HG03039 (cell line): ENCODE results near the gene CA6.
"Not testable (repeated sequence)": the region's sequence is repeated elsewhere in the genome, so short reads cannot be mapped to it uniquely, and the experiment has no call there.

Experiments used
- ATAC-seq: cut with Tn5 transposase; IDR thresholded peaks from one replicate; pipeline ENCODE4 v1.9.1; 2021; ENCODE audit warnings: mild to moderate bottlenecking, moderate library complexity; ENCODE audit not compliant: unreplicated experiment

CA6 gene

GRCh38 chr1:8968902-8969301 lies 23.2 kb downstream of the CA6 start:
- ATAC-seq, result not testable (repeated sequence)

DNA sequence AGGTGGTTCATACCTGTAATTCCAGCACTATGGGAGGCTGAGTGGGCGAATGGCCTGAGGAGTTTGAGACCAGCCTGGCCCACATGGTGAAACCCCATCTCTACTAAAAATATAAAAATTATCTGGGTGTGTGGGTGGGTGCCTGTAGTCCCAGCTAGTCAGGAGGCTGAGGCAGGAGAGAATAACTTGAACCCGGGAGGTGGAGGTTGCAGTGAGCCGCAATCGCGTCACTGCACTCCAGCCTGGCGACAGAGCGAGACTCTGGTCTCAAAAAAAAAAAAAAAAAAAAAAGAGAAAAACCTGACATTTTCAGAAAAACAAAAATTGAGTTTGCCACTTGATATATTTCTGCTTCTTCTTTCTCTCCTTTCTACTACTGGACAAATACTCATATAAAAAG lies 24.3 kb downstream of the CA6 start:
- ATAC-seq, result no peak

- no peak for ATAC-seq
Measured at GRCh38 chr1:8970870-8971337, 25.2 kb downstream of the CA6 start.

- ATAC-seq, result no peak
Measured at GRCh38 chr1:8974551-8974950, 28.9 kb downstream of the CA6 start.

DNA sequence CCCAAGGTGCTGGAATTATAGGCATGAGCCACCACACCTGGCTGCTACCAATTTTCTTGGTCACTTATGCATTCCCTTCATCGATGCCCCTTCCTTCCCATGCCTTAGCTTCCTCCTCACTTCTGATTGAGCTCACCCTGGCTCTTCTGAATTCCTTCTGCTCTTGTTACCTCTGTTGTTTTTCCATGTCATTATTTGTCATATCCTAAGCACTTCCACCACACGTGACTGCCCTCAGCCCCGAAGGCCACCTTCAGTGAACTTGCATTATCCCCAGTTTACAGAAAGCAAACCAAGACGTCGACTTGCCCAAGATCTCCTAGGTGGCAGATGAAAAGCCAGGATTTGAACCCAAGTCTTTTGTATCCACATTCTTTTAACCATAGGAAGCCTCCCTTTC lies 30.7 kb downstream of the CA6 start:
- no peak for ATAC-seq

DNA sequence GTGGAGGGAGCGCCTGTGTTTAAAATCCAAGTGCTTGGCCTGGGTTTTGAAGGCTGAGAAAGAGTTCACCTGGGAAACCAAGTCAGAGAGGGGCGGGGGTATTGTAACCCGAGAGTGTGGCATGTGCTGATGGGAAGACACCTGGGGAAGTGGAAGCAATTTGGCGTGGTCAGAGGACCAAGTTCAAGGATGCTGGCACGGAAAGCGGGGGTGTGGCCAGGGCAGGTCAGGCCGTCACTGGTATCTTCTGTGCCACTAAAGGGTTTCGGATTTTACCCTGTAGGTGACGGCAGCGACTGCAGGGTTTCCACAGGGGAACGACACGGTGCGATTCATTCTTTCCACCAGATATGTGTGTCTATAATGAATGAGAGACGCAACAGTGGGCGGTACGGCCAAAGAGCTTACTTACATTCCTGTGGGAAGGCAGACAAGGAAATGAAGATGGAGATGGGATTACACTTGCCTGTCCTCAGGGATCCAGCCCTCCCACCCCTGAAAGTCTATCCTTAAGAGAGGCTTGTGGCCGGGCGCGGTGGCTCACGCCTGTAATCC lies 31.3 kb downstream of the CA6 start:
- ATAC-seq, result no peak

DNA sequence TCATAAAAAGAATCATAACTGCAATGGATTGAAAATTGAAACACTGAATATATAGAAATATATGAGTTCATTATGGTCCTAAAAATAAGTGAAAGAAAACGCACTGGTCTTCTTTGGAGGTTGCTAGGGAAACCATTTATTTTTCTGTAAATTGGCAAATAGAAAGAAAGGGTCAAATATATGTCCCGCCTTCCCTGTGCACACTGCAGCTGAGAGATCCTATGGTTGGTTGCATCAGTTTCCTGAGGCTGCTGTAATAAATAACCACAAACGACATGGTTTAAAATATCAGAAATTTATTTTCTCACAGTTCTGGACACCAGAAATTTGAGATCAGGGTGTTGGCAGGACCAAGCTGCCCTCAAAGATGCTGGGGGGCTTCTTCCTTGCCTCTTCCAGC lies 35.0 kb downstream of the CA6 start:
- no peak for ATAC-seq

- ATAC-seq, result no peak
Measured at GRCh38 chr1:8981169-8981568, 35.5 kb downstream of the CA6 start.

- ATAC-seq, result no peak
Measured at GRCh38 chr1:8984203-8984602, 38.5 kb downstream of the CA6 start.

GRCh38 chr1:8984990-8985389 lies 39.3 kb downstream of the CA6 start:
- no peak for ATAC-seq

DNA sequence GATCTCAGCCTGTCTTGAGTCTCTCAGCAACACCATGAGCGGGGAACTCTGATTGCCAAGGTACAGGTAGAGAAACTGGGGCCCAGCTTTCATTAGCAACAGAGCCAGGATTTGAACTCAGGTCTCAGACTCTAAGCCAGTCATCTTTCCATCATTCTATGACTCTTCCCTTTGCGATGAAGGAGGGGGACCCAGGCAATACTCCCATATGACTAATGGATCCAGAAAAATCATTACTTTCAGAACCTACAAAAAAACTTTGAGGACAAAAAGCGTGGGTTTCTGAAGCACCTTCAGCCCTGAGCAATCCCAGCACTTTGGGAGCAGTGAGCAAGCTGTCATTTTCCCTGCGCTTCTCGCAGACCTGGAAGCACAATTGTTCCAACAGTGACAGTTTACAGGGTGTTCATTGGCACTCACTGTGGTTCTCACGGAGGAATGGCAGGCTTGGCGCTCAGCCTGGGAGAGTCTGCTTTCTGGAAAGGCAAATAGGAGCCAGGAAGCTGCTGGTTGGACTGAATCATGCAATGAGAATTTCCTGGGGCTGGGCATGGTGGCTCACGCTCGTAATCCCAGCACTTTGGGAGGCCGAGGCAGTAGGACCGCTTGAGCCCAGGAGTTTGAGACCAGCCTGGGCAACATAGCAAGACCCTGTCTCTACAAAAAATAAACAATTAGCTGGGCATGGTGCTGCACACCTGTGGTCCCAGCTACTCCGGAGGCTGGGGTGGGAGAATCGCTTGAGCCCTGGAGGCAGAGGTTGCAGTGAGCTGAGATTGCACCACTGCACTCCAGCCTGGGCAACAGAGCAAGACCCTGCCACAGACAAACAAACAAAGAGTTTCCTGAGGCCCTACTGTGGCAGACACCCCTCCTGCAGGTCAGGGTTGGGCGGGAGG lies 40.5 kb downstream of the CA6 start:
- no peak for ATAC-seq

GRCh38 chr1:8986814-8987190 lies 41.1 kb downstream of the CA6 start:
- no peak for ATAC-seq

- no peak for ATAC-seq
Measured at GRCh38 chr1:8987881-8988617, 42.4 kb downstream of the CA6 start.

- no peak for ATAC-seq
Measured at GRCh38 chr1:8988618-8988967, 42.9 kb downstream of the CA6 start.

DNA sequence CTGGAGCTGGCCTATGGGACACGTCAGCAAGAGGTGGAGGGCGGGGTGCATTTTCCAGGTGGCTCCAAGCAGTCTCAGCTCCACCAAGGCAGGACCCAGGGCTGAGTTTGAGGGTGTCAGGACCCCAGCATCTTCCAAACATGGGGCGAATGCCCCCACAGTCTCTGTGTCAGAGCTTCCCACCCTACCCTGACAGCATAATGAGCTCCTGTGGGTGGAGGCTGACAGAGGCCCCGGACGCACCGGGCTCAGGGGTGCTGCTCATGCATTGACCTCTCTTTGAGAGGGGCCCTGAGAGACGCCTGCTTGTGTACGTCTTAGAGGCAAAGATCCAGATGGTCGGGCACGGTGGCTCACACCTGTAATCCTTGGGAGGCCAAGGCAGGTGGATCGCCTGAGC lies 43.4 kb downstream of the CA6 start:
- no peak for ATAC-seq

DNA sequence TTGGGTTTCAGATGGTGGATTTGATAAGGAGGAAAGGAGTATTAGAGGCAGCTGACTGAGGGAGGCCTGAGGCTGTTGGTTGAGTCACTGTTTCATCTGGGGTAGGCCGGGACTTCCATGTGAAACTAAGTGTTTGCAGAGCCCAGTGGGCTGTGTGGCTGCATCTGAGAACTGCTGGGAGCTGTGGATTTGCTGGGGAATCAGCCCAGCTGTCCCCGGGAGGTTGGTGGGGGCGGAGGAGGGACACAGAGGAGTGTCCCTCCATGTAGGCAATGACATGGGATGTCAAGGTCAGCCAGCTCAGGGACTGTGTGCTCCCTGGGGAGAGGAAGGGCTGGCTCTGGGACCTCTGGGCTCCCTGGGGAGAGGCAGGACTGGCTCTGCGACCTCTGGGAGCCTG lies 44.2 kb downstream of the CA6 start:
- ATAC-seq, result no peak

DNA sequence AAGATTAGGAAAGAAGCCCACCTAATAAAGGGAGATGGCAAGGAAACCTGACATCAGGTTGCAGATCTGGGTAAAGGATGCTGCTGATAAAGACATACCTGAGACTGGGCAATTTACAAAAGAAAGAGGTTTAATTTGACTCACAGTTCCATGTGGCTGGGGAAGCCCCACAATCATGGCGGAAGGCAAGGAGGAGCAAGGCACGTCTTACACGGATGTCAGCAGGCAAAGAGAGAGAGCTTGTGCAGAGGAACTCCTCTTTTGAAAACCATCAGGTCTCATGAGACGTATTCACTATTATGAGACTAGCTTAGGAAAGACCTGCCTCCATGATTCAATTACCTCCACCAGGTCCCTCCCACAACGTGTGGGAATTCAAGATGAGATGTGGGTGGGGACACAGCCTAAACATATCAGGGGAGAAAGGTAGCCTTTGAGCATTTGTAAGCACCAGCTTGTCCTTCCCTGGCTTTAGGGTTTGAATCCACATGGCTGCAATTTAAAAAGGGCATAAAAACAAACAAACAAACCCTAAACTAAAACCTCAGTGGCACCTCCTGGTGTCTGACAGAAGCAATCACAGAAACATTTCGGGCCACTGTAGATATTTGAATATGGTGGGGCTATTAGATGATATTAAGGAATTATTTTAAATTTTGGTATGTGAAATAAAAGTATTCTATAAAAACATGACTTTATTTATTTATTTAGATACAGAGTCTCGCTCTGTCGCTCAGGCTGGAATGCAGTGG lies 47.4 kb downstream of the CA6 start:
- no peak for ATAC-seq

DNA sequence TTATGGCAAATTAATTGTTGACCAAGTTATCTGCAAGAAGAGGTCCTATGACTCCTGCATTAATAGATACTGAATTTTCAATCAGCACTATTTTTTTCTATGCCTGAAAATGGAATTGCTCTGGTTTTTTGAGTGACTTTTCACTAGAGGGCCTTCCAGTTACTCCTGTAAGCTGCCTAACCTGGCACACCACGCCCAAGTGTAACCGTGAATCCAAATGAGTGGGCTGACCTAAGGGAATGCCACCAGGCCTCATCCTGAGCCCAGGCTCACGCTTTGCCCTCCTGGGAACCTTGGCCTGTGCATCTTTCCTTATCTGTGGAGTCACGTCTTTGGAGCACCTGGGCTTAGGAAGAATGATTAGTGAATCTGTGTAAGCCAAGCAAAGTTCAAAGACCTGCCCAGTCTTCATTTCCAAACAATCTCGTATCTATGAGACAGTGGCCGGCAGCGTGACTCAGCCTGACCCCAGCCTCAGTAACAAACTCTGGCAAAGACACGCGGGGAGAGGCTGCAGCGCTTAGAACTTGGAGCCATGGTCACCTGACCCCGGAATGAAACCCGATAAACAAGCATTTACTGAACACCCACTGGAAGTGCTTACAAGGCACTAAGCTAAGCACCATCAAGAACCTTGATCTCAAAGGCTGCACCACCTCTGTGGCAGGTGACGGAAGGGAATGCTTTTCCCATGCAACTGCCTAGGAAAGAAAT lies 48.5 kb downstream of the CA6 start:
- not testable (repeated sequence) for ATAC-seq

DNA sequence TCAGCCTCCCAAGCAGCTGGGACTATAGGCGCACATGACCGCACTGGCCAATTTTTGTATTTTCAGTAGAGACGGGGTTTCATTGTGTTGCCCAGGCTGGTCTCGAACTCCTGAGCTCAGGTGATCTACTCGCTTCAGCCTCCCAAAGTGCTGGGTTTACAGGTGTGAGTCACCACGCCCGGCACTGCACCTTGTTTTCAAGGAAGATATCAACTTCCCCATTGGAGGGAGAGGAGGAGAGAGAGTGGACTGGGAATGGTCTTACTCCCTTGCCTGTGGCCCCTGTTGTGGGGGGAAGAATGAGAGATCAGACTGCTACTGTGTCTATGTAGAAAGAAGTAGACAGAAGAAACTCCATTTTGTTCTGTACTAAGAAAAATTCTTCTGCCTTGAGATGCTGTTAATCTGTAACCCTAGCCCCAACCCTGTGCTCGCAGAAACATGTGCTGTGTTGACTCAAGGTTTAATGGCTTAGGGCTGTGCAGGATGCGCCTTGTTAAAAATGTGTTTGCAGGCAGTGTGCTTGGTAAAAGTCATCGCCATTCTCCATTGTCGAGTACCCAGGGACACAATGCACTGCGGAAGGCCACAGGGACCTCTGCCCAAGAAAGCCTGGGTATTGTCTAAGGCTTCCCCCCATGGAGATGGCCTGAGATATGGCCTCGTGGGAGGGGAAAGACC lies 56.0 kb downstream of the CA6 start:
- ATAC-seq, result not testable (repeated sequence)

DNA sequence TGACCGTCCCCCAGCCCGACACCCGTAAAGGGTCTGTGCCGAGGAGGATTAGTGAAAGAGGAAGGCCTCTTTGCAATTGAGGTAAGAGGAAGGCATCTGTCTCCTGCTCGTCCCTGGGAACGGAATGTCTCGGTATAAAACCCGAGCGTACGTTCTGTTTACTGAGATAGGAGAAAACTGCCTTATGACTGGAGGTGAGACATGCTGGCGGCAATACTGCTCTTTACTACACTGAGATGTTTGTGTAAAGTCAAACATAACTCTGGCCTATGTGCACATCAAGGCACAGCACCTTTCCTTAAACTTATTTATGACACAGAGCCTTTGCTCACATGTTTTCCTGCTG lies 56.5 kb downstream of the CA6 start:
- not testable (repeated sequence) for ATAC-seq
